ENCODE data around the gene TLCD5.

The TLCD5 gene

DNA sequence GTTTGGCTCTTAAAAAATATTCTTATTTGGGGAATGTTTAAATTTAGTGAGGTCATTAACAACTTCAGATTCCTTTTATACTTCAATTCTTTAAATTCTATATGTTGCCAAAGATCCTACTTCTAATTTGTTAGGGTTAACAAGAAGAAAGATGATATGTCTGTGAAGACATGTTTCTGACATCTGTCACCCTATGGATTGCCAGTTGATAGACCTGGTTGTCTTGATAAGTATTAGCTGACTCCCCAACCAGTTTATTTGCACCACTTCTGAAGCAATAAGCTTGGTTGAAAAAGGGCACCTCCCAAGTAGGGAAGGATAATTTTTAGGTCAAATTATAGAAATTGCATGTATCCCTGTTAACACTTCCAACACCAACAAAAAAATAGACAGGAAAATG lies 40.4 kb downstream of the TLCD5 start:
- TF ChIP-seq, protein P1, sequence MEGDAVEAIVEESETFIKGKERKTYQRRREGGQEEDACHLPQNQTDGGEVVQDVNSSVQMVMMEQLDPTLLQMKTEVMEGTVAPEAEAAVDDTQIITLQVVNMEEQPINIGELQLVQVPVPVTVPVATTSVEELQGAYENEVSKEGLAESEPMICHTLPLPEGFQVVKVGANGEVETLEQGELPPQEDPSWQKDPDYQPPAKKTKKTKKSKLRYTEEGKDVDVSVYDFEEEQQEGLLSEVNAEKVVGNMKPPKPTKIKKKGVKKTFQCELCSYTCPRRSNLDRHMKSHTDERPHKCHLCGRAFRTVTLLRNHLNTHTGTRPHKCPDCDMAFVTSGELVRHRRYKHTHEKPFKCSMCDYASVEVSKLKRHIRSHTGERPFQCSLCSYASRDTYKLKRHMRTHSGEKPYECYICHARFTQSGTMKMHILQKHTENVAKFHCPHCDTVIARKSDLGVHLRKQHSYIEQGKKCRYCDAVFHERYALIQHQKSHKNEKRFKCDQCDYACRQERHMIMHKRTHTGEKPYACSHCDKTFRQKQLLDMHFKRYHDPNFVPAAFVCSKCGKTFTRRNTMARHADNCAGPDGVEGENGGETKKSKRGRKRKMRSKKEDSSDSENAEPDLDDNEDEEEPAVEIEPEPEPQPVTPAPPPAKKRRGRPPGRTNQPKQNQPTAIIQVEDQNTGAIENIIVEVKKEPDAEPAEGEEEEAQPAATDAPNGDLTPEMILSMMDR (conservative IDR thresholded peaks at IDR 0.05) = no peak
- H3K27ac ChIP-seq = no peak overlapping the region

DNA sequence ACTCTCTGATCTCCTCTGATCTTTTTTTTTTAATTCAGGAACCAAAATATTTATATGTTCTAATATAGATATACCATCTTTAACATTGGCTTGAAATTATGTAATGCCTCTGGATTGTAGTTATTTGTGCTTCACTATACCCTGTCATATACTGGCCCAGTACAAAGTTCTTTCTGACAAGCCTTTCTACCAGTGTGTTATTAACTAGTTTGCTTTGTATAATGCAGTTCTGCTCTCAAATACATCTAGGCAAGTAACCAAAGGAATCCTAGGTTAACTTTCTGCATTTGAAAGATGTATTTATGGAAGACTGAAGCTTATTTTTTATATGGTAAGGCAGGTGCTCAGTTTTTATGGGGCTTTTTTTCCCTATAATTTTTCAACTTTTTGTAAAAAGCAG lies 47.2 kb downstream of the TLCD5 start:
- TF ChIP-seq, protein P1 (conservative IDR thresholded peaks at IDR 0.05) = no peak
- H3K27ac ChIP-seq = no peak overlapping the region

DNA sequence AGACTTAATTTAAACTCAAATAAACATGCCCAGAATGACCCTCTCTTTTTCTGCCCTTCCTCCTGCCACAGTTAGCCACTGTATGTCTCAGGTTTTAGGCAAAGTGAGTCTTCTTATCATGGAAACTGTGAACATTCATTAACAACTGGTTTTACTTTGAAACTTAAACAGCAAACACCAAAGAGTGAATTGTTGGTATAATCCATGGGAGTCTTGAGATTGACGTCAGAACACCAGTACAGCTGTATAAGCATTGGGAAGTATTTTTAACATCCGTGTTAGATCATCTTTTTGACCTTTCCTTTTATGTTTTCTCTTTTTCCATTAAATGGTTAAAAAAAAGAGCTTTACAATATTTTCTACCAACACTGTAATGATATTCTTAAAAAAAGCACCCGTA lies 50.0 kb downstream of the TLCD5 start:
- no peak overlapping the region for H3K27ac ChIP-seq
- TF ChIP-seq, protein P1 (conservative IDR thresholded peaks at IDR 0.05) = no peak

DNA sequence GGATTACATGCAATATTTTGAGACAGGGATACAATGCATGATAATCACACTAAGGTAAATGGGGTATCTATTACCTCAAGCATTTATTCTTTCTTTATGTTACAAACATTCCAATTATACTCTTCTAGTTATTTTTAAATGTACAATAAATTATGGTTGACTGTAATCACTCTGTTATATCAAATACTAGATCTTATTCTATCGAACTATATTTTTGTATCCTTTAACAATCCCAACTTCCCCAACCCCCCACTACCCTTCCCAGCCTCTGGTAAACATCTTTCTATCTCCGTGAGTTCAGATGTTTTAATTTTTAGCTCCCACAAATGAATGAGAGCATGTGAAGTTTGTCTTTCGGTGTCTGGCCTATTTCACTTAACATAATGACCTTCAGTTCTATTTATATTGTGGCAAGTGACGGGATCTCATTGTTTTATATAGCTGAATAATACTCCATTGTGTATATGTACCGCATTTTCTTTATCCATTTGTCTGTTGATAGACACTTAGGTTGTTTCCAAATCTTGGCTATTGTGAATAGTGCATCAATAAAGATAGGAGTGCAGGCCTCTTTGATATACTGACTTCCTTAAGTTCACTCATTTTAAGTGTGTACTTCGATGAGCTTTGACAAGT lies 51.6 kb downstream of the TLCD5 start:
- TF ChIP-seq, protein P1 (conservative IDR thresholded peaks at IDR 0.05) = no peak
- no peak overlapping the region for H3K27ac ChIP-seq

DNA sequence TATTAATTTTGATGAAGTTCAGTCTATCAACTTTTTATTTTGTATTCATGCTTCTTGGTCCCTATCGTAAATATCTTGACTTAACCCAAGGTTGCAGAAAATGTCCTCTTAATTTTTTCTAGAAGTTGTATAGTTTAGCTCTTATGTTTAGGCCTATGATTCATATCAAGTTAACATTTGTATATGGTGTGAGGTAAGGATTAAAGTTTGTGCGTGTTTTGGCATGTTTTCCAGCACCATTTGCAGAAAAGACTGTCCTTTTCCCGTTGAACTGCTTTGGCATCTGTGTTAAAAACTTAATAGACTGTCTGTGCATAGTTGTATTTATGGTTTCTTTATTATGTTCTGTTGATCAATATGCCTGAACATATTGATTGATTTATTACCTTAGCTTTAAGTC lies 53.4 kb downstream of the TLCD5 start:
- TF ChIP-seq, protein P1 (conservative IDR thresholded peaks at IDR 0.05) = no peak
- H3K27ac ChIP-seq = no peak overlapping the region

DNA sequence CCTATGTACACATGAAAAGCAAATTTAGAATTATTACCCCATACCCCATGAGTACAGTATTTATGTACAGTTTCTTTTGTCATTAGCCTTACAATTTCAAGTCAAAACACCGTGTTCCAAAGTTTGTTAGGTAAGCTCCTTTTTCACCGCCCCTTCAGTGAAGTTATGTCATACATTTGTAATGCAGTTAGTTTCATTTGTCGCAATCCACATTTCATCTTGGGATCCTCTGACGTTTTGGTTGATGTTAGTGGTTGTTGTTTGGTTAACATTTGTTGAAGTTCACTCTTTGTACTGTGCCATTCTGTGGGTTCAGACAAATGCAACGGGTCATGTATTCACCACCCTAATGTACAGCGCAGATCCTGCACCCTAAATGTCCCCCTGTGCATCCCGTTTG lies 56.3 kb downstream of the TLCD5 start:
- H3K27ac ChIP-seq = no peak overlapping the region
- TF ChIP-seq, protein P1 (conservative IDR thresholded peaks at IDR 0.05) = no peak
